ENCODE data around the gene SSH2. TPM values are rescaled to one million over a fixed set of nuclear protein-coding genes. Genes with fewer than 3 reads are reported as not detected.

The SSH2 gene
- total and polyA plus RNA-seq, 2 experiments from 2014 or later = 8.3 to 18.9 TPM

DNA sequence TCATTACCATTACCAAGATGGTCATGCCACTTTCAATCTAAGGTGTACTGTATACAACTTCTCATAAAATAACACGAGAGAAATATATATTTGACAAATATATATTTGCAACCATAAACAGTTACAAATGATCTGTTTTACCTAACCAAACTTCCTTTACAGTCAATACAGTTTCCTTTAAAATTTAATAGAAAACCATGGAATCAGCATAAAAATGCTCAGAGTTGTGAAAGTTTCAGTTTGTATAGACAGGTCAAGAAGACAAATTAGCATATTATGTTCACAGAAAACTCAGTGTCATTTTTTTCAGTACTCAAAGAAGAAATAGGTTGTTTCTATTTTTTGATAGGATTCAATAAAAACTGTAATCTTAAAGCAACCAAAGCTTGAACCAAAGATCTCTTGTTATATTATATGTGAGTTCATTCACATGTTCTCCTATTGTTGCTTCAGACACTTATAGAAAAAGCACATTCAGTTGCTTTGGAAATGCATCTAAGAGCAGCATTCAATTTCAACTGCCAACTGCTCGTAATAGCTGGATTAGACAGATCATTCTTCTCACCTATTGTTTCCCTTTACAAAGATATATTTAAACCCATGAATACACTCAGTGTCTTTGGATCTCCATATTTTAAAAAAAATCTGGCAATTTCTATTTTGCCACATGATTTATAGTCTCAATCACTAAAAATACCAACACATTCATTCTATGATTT, 15.1 kb downstream of the SSH2 start:
- peaks cover 83% of the 10 kb centered on the region for H3K79me2 ChIP-seq (ENCODE audit: insufficient read depth)
- H3K9me2 ChIP-seq (ENCODE audit: insufficient read depth) = no peaks in the 10 kb centered on the region
- in situ Hi-C loops (cut with MboI) = no loop called here

DNA sequence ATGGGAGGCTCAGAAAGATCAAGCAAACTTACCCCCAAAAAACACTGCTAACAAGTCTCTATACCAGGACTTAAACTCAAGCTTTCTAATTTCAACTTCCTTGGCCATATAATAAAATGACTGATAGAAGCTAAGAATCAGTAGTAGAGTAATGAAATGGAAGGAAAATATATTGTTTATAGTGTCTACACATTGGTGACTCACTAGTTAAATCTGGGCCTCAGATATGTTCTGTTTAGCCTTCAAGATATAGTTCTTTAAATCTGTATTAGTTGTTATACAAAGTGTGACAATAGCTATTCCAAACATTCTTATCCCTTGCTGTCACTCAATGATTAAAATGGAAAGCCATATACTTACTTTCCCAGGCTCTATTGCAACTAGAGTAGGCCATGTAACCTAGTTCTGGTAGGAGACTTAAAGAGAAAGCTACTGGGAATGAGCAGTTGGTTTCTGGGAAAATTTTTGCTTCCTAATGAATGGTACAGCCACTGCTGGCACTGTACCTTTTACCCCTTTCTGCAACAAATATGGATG, 18.3 kb downstream of the SSH2 start:
- no peak overlapping the region for H2AFZ ChIP-seq
- no peak overlapping the region for H3K9ac ChIP-seq
- no peaks in the 10 kb centered on the region for H3K9me2 ChIP-seq (ENCODE audit: insufficient read depth)
- in situ Hi-C loops (cut with MboI) = no loop called here
- peaks cover 10% of the 10 kb centered on the region; the same call in 1 of the 2 replicates for H3K4me1 ChIP-seq (ENCODE audit: insufficient read depth)
- H3K4me2 ChIP-seq (ENCODE audit: unreplicated experiment) = no peak overlapping the region
- no peak for TF ChIP-seq EZH2phosphoT487 (IDR thresholded peaks at IDR 0.05; ENCODE audit: insufficient read depth, low read depth)
- TF ChIP-seq EZH2 (IDR thresholded peaks at IDR 0.05; ENCODE audit: insufficient read depth, poor library complexity, severe bottlenecking) = no peak
- no peaks in the 10 kb centered on the region for H3K27me3 ChIP-seq (replicated peaks; ENCODE audit: insufficient read depth)
- H3K27ac ChIP-seq = no peak overlapping the region
- peaks cover 8% of the 10 kb centered on the region; the same call in 1 of the 2 replicates for H3F3A ChIP-seq (ENCODE audit: insufficient read depth)
- DNase-seq = no peak
- no peaks in the 10 kb centered on the region for H3K9me3 ChIP-seq (ENCODE audit: low read depth)
- no peaks in the 10 kb centered on the region for H4K20me1 ChIP-seq (ENCODE audit: insufficient read depth)
- H3K36me3 ChIP-seq (ENCODE audit: low read depth) = no peaks in the 10 kb centered on the region
- H3K79me2 ChIP-seq (ENCODE audit: insufficient read depth) = peaks cover 93% of the 10 kb centered on the region
- H3K4me3 ChIP-seq = no peak overlapping the region

More for the DNA sequence above, 15.1 kb downstream of the SSH2 start:
- H4K20me1 ChIP-seq (ENCODE audit: insufficient read depth) = no peaks in the 10 kb centered on the region
- H3K4me3 ChIP-seq = no peak overlapping the region
- no peaks in the 10 kb centered on the region for H3K36me3 ChIP-seq (ENCODE audit: low read depth)
- H3K4me1 ChIP-seq (ENCODE audit: insufficient read depth) = peaks cover 29% of the 10 kb centered on the region
- no peak overlapping the region for H2AFZ ChIP-seq
- H3K9me3 ChIP-seq (ENCODE audit: low read depth) = no peaks in the 10 kb centered on the region
- H3K4me2 ChIP-seq (ENCODE audit: unreplicated experiment) = no peak overlapping the region
- no peak overlapping the region for H3K9ac ChIP-seq
- no peaks in the 10 kb centered on the region for H3K27me3 ChIP-seq (replicated peaks; ENCODE audit: insufficient read depth)
- 90 to 91% methylated on average over 2 of the region's 2 CpGs for WGBS, 2 experiments (ENCODE audit: low coverage in 1 of 2, low lambda C conversion rate in 2 of 2, missing lambda C conversion rate in 2 of 2)
- no peak for DNase-seq
- no peak overlapping the region for H3K27ac ChIP-seq
- TF ChIP-seq EZH2 (IDR thresholded peaks at IDR 0.05; ENCODE audit: insufficient read depth, poor library complexity, severe bottlenecking) (no peak), EZH2phosphoT487 (IDR thresholded peaks at IDR 0.05; ENCODE audit: insufficient read depth, low read depth) (no peak)
- peaks cover 21% of the 10 kb centered on the region; the same call in 1 of the 2 replicates for H3F3A ChIP-seq (ENCODE audit: insufficient read depth)

DNA sequence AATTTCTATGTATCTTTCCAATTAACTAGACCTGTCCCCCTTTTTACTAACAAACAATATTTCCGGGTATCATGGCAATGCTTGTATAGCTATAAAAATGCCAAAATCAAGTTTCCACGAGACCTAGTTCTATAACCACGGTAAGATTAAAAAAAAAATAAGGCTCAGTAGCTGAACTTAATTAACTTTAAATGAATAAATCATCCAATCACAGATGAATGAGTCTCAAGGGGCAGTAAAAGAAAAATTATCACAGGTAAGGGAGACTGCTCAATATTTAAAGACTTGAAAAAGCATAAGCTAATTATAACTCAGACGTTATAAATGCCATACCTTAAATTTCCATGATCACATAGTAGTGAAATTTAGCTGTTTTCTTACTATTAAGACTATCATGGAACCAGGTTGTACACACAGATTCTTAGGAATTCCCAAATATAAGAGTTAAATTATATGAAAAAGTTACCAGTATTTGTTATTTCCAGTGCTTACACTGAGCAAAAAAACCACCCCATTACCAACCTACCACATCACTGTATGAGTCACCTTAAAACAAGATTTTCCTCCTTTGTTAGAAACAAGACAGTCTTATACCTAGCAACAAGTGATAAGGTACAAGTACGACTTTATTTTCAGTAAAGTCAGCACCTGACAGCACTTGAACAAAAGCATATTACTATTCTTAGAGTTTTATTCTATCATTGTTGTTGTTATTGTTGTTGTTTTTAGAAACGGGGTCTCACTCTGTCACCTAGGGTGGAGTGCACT, 20.6 kb downstream of the SSH2 start:
- H3K36me3 ChIP-seq (ENCODE audit: low read depth) = no peaks in the 10 kb centered on the region
- no peaks in the 10 kb centered on the region for H3K9me3 ChIP-seq (ENCODE audit: low read depth)
- H3K4me3 ChIP-seq = no peak overlapping the region
- H3K27me3 ChIP-seq (replicated peaks; ENCODE audit: insufficient read depth) = no peaks in the 10 kb centered on the region
- no peak overlapping the region for H3K27ac ChIP-seq
- peaks cover 96% of the 10 kb centered on the region for H3K79me2 ChIP-seq (ENCODE audit: insufficient read depth)
- TF ChIP-seq EZH2 (IDR thresholded peaks at IDR 0.05; ENCODE audit: insufficient read depth, poor library complexity, severe bottlenecking) (no peak), EZH2phosphoT487 (IDR thresholded peaks at IDR 0.05; ENCODE audit: insufficient read depth, low read depth) (no peak)
- in situ Hi-C loops (cut with MboI) = no loop called here
- peak; percentile 29 for DNase-seq
- WGBS, 2 experiments (ENCODE audit: low coverage in 1 of 2, low lambda C conversion rate in 2 of 2, missing lambda C conversion rate in 2 of 2) = 91 to 92% methylated on average over 6 of the region's 6 CpGs
- H3K4me1 ChIP-seq (ENCODE audit: insufficient read depth) = peaks cover 7% of the 10 kb centered on the region; the same call in 1 of the 2 replicates
- H4K20me1 ChIP-seq (ENCODE audit: insufficient read depth) = no peaks in the 10 kb centered on the region
- H3K4me2 ChIP-seq (ENCODE audit: unreplicated experiment) = no peak overlapping the region
- peaks cover 8% of the 10 kb centered on the region; the same call in 1 of the 2 replicates for H3F3A ChIP-seq (ENCODE audit: insufficient read depth)
- H2AFZ ChIP-seq = no peak overlapping the region
- H3K9me2 ChIP-seq (ENCODE audit: insufficient read depth) = no peaks in the 10 kb centered on the region
- H3K9ac ChIP-seq = no peak overlapping the region

- H3K4me2 ChIP-seq (ENCODE audit: unreplicated experiment) = no peak overlapping the region
- 99 to 100% methylated on average over 2 of the region's 2 CpGs for WGBS, 2 experiments (ENCODE audit: low coverage in 1 of 2, low lambda C conversion rate in 2 of 2, missing lambda C conversion rate in 2 of 2)
- H4K20me1 ChIP-seq (ENCODE audit: insufficient read depth) = no peaks in the 10 kb centered on the region
- no peak overlapping the region for H3K27ac ChIP-seq
- in situ Hi-C loops (cut with MboI) = no loop called here
- peaks cover 5% of the 10 kb centered on the region; the same call in 1 of the 2 replicates for H3K4me1 ChIP-seq (ENCODE audit: insufficient read depth)
- no peak for DNase-seq
- H3K9me2 ChIP-seq (ENCODE audit: insufficient read depth) = no peaks in the 10 kb centered on the region
- H3K4me3 ChIP-seq = no peak overlapping the region
- no peak overlapping the region for H3K9ac ChIP-seq
- H3K36me3 ChIP-seq (ENCODE audit: low read depth) = no peaks in the 10 kb centered on the region
- H3F3A ChIP-seq (ENCODE audit: insufficient read depth) = peaks cover 7% of the 10 kb centered on the region; the same call in 1 of the 2 replicates
- H3K9me3 ChIP-seq (ENCODE audit: low read depth) = peaks cover 3% of the 10 kb centered on the region
- no peak overlapping the region for H2AFZ ChIP-seq
- no peak for TF ChIP-seq EZH2 (IDR thresholded peaks at IDR 0.05; ENCODE audit: insufficient read depth, poor library complexity, severe bottlenecking)
- no peak for TF ChIP-seq EZH2phosphoT487 (IDR thresholded peaks at IDR 0.05; ENCODE audit: insufficient read depth, low read depth)
- H3K27me3 ChIP-seq (replicated peaks; ENCODE audit: insufficient read depth) = no peaks in the 10 kb centered on the region
- peaks cover 98% of the 10 kb centered on the region for H3K79me2 ChIP-seq (ENCODE audit: insufficient read depth)
Observed at GRCh38 chr17:29906969-29907368, 23.1 kb downstream of the SSH2 start.

All from GM23248 (cell line).